GM12878 (cell line): Measurements from ENCODE around the gene SSBP4. TPM values are rescaled to one million over a fixed set of nuclear protein-coding genes. Genes with fewer than 3 reads are reported as not detected.

ENCODE experiments used
- BHLHE40 ChIP-seq, 2 experiments: fragments of 450-650 bp in 1 of 2; IDR thresholded peaks; 2 replicates each; pipeline ENCODE4 v1.6.1; 2011 to 2017; ENCODE audit warnings: low read depth in 2 of 2, borderline replicate concordance in 1 of 2, improper control_type of control experiment in 1 of 2, low read length in 1 of 2, mild to moderate bottlenecking in 1 of 2
- CBFB ChIP-seq: IDR thresholded peaks from 2 replicates; pipeline ENCODE4 v1.6.1; 2016; ENCODE audit warnings: antibody characterized with exemption, low read depth
- MTA2 ChIP-seq: fragments of 450-650 bp; IDR thresholded peaks from 2 replicates; pipeline ENCODE4 v1.6.1; 2016; ENCODE audit warnings: low read depth, mild to moderate bottlenecking, moderate library complexity
- NR2C1 ChIP-seq: fragments of 450-650 bp; IDR thresholded peaks from 2 replicates; pipeline ENCODE4 v1.6.1; 2017; ENCODE audit warnings: antibody characterized with exemption, mild to moderate bottlenecking, moderate library complexity
- SMAD1 ChIP-seq: fragments of 450-650 bp; IDR thresholded peaks from 2 replicates; pipeline ENCODE4 v1.6.1; 2018; ENCODE audit warnings: mild to moderate bottlenecking, low read depth; ENCODE audit not compliant: partially characterized antibody
- SPI1 ChIP-seq: IDR thresholded peaks from 2 replicates; pipeline ENCODE4 v1.6.1; 2011; ENCODE audit warnings: low read depth, mild to moderate bottlenecking, low read length, moderate library complexity, borderline replicate concordance; ENCODE audit not compliant: insufficient read depth
- TCF3 ChIP-seq: IDR thresholded peaks from 2 replicates; pipeline ENCODE4 v1.6.1; 2012; ENCODE audit warnings: low read depth, mild to moderate bottlenecking, low read length, borderline replicate concordance; ENCODE audit not compliant: insufficient read depth
- polyA plus RNA-seq, 11 experiments: library from polyadenylated mRNA; depleted of rRNA in 4 of 11; unstranded in 6 of 11; stranded (reverse) in 5 of 11; fragments of >200 nt; fragmentation: Nextera tagmentation in 4 of 11; fragmentation: Illumina TruSeq in 1 of 11; extraction: Ambion mirVana in 4 of 11; extraction: Trizol in 1 of 11; gene quantifications; 1 replicate in 1 of 11; 2 replicates in 10 of 11; pipeline versions ENCODE4 v1.2.1 to v1.2.3, GENCODE V29; 2011 to 2016; ENCODE audit warnings: inconsistent platforms in 2 of 11, missing spikeins in 2 of 11, low read depth in 1 of 11
- total RNA-seq, 4 experiments: library from RNA; depleted of rRNA in 3 of 4; stranded (reverse); fragments of >200 nt in 3 of 4; fragmentation: Illumina TruSeq in 1 of 4; extraction: Trizol in 1 of 4; gene quantifications; 2 replicates each; pipeline versions ENCODE4 v1.2.1 to v1.2.3, GENCODE V29; 2013 to 2021
- TF ChIP-seq, protein P1 (sequence below): fragments of 450-650 bp; formaldehyde crosslinking; IDR thresholded peaks from 2 replicates; pipeline ENCODE4 v1.4.0; 2020; ENCODE audit warnings: mild to moderate bottlenecking, moderate library complexity

The SSBP4 gene
- total and polyA plus RNA-seq, 10 of the 15 experiments (the other 5 are each of a cell fraction or from before 2014, with no cell fraction given), result 0.37 to 150 (median 38.9) TPM

GRCh38 chr19:18450931-18451836 lies 32.0 kb downstream of the SSBP4 start (continued):
- TF ChIP-seq, protein P1, sequence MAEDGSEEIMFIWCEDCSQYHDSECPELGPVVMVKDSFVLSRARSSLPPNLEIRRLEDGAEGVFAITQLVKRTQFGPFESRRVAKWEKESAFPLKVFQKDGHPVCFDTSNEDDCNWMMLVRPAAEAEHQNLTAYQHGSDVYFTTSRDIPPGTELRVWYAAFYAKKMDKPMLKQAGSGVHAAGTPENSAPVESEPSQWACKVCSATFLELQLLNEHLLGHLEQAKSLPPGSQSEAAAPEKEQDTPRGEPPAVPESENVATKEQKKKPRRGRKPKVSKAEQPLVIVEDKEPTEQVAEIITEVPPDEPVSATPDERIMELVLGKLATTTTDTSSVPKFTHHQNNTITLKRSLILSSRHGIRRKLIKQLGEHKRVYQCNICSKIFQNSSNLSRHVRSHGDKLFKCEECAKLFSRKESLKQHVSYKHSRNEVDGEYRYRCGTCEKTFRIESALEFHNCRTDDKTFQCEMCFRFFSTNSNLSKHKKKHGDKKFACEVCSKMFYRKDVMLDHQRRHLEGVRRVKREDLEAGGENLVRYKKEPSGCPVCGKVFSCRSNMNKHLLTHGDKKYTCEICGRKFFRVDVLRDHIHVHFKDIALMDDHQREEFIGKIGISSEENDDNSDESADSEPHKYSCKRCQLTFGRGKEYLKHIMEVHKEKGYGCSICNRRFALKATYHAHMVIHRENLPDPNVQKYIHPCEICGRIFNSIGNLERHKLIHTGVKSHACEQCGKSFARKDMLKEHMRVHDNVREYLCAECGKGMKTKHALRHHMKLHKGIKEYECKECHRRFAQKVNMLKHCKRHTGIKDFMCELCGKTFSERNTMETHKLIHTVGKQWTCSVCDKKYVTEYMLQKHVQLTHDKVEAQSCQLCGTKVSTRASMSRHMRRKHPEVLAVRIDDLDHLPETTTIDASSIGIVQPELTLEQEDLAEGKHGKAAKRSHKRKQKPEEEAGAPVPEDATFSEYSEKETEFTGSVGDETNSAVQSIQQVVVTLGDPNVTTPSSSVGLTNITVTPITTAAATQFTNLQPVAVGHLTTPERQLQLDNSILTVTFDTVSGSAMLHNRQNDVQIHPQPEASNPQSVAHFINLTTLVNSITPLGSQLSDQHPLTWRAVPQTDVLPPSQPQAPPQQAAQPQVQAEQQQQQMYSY (CRISPR knock-in tag), result no peak
- peak; percentile 65; the same call in 1 of the 2 replicates for TF ChIP-seq TCF3
- TF ChIP-seq SPI1, result no peak
- TF ChIP-seq SMAD1, result no peak
- TF ChIP-seq CBFB, result no peak
- TF ChIP-seq NR2C1, result no peak
- TF ChIP-seq MTA2, result no peak
- TF ChIP-seq BHLHE40 (IDR thresholded peaks at IDR 0.05; ENCODE audit: borderline replicate concordance in 1 of 2, low read depth in 2 of 2, low read length in 1 of 2), result peak in 1 of 2 experiments; percentile 26; a peak in 1 of 4 replicates
